Activated CD8-positive, alpha-beta memory T cell treated with anti-CD3 and anti-CD28 coated beads for 4 hours (primary cell): Measurements from ENCODE around the gene SLC27A2.
"Not testable (repeated sequence)": the region's sequence is repeated elsewhere in the genome, so short reads cannot be mapped to it uniquely, and the experiment has no call there.

ENCODE experiments used
- DNase-seq, 2 donors: peaks; one replicate each; pipeline ENCODE4 v3.0.0-alpha.2; 2020; ENCODE audit warnings: low read depth in 2 of 2

SLC27A2 gene

GRCh38 chr15:50181969-50182218, at the start of gene SLC27A2:
Gene SLC27A2, plus strand, starts transcription at chr15:50182196. Its CDS starts 232 bp downstream, at chr15:50182428.
- no peak for DNase-seq

GRCh38 chr15:50132251-50132984, 49.6 kb upstream of the SLC27A2 start:
- not testable (repeated sequence) for DNase-seq

GRCh38 chr15:50134524-50135024, 47.4 kb upstream of the SLC27A2 start:
- no peak for DNase-seq

- DNase-seq: no peak
Observed at GRCh38 chr15:50135031-50135551, 46.9 kb upstream of the SLC27A2 start.

- no peak for DNase-seq
Observed at GRCh38 chr15:50137330-50137761, 44.6 kb upstream of the SLC27A2 start.

- DNase-seq: no peak
Observed at GRCh38 chr15:50137893-50138292, 44.1 kb upstream of the SLC27A2 start.

- no peak for DNase-seq
Observed at GRCh38 chr15:50138391-50138790, 43.6 kb upstream of the SLC27A2 start.

GRCh38 chr15:50140098-50140497, 41.9 kb upstream of the SLC27A2 start:
- DNase-seq: no peak

GRCh38 chr15:50140983-50141382, 41.0 kb upstream of the SLC27A2 start:
- no peak for DNase-seq

- no peak for DNase-seq
Observed at GRCh38 chr15:50141856-50142255, 40.1 kb upstream of the SLC27A2 start.

- DNase-seq: no peak
Observed at GRCh38 chr15:50143255-50143860, 38.6 kb upstream of the SLC27A2 start.

GRCh38 chr15:50144341-50145120, 37.5 kb upstream of the SLC27A2 start:
- no peak for DNase-seq

GRCh38 chr15:50145451-50145872, 36.5 kb upstream of the SLC27A2 start:
- DNase-seq: no peak

- no peak for DNase-seq
Observed at GRCh38 chr15:50146632-50147031, 35.4 kb upstream of the SLC27A2 start.

GRCh38 chr15:50148362-50148963, 33.5 kb upstream of the SLC27A2 start:
- DNase-seq: no peak

- DNase-seq: no peak
Observed at GRCh38 chr15:50149090-50149489, 32.9 kb upstream of the SLC27A2 start.

GRCh38 chr15:50150349-50150748, 31.6 kb upstream of the SLC27A2 start:
- no peak for DNase-seq

- DNase-seq: no peak
Observed at GRCh38 chr15:50150851-50151250, 31.1 kb upstream of the SLC27A2 start.

- no peak for DNase-seq
Observed at GRCh38 chr15:50151476-50151875, 30.5 kb upstream of the SLC27A2 start.

- not testable (repeated sequence) for DNase-seq
Observed at GRCh38 chr15:50158236-50158635, 23.8 kb upstream of the SLC27A2 start.

- no peak for DNase-seq
Observed at GRCh38 chr15:50162969-50163718, 18.9 kb upstream of the SLC27A2 start.
